ENCODE measurements around the gene PGF. TPM values are rescaled to one million over a fixed set of nuclear protein-coding genes. Genes with fewer than 3 reads are reported as not detected.

PGF gene
- total and polyA plus RNA-seq, 2 experiments from 2014 or later = 25.0 to 31.0 TPM

- H2AFZ ChIP-seq = no peak overlapping the region
- H3K4me2 ChIP-seq = no peak overlapping the region
- H3K27ac ChIP-seq = no peak overlapping the region
These were observed 16.6 kb downstream of the PGF start for GRCh38 chr14:74938531-74939495.

GRCh38 chr14:74937171-74937570, 18.2 kb downstream of the PGF start:
- TF ChIP-seq EZH2phosphoT487 (IDR thresholded peaks at IDR 0.05; ENCODE audit: low read depth, severe bottlenecking, unreplicated experiment) (no peak), EZH2 (IDR thresholded peaks at IDR 0.05; ENCODE audit: borderline replicate concordance) (no peak), CTCF (IDR thresholded peaks at IDR 0.05; ENCODE audit: poor library complexity) (no peak)
- no peaks in the 10 kb centered on the region for H4K20me1 ChIP-seq (ENCODE audit: insufficient read depth, poor library complexity, severe bottlenecking)
- no peak overlapping the region for H2AFZ ChIP-seq
- no peaks in the 10 kb centered on the region for H3K36me3 ChIP-seq (replicated peaks; ENCODE audit: insufficient read depth, low read depth)
- H3K4me3 ChIP-seq = no peak overlapping the region
- peaks cover 5% of the 10 kb centered on the region for H3K27me3 ChIP-seq
- no peak overlapping the region for H3K4me2 ChIP-seq
- H3K9me2 ChIP-seq (replicated peaks; ENCODE audit: insufficient read depth) = no peaks in the 10 kb centered on the region
- peaks cover 5% of the 10 kb centered on the region for H3K4me1 ChIP-seq (ENCODE audit: insufficient read depth)
- no peak overlapping the region for H3K27ac ChIP-seq
- 81% methylated on average over 2 of the region's 2 CpGs for WGBS (ENCODE audit: low lambda C conversion rate, missing lambda C conversion rate)
- no peaks in the 10 kb centered on the region for H3K9me3 ChIP-seq (ENCODE audit: low read depth)
- no peak for DNase-seq (ENCODE audit: low spot score)
- no peaks in the 10 kb centered on the region for H3K79me2 ChIP-seq

More at GRCh38 chr14:74938531-74939495, 16.6 kb downstream of the PGF start:
- peaks cover 5% of the 10 kb centered on the region for H3K4me1 ChIP-seq (ENCODE audit: insufficient read depth)
- H3K36me3 ChIP-seq (replicated peaks; ENCODE audit: insufficient read depth, low read depth) = no peaks in the 10 kb centered on the region
- H4K20me1 ChIP-seq (ENCODE audit: insufficient read depth, poor library complexity, severe bottlenecking) = no peaks in the 10 kb centered on the region
- WGBS (ENCODE audit: low lambda C conversion rate, missing lambda C conversion rate) = 97% methylated on average over 10 of the region's 10 CpGs
- H3K9me3 ChIP-seq (ENCODE audit: low read depth) = no peaks in the 10 kb centered on the region
- H3K79me2 ChIP-seq = no peaks in the 10 kb centered on the region
- no peak for DNase-seq (ENCODE audit: low spot score)
- no peak overlapping the region for H3K4me3 ChIP-seq
- TF ChIP-seq EZH2phosphoT487 (IDR thresholded peaks at IDR 0.05; ENCODE audit: low read depth, severe bottlenecking, unreplicated experiment) = no peak
- no peak for TF ChIP-seq EZH2 (IDR thresholded peaks at IDR 0.05; ENCODE audit: borderline replicate concordance)
- no peak for TF ChIP-seq CTCF (IDR thresholded peaks at IDR 0.05; ENCODE audit: poor library complexity)
- H3K27me3 ChIP-seq = peaks cover 2% of the 10 kb centered on the region
- no peaks in the 10 kb centered on the region for H3K9me2 ChIP-seq (replicated peaks; ENCODE audit: insufficient read depth)

- TF ChIP-seq EZH2phosphoT487 (IDR thresholded peaks at IDR 0.05; ENCODE audit: low read depth, severe bottlenecking, unreplicated experiment) (no peak), EZH2 (IDR thresholded peaks at IDR 0.05; ENCODE audit: borderline replicate concordance) (no peak)
- no peak overlapping the region for H3K27ac ChIP-seq
- H3K27me3 ChIP-seq = peaks cover 5% of the 10 kb centered on the region
- peaks cover 5% of the 10 kb centered on the region for H3K4me1 ChIP-seq (ENCODE audit: insufficient read depth)
- no peaks in the 10 kb centered on the region for H3K9me3 ChIP-seq (ENCODE audit: low read depth)
- H3K36me3 ChIP-seq (replicated peaks; ENCODE audit: insufficient read depth, low read depth) = no peaks in the 10 kb centered on the region
- no peak overlapping the region for H3K4me2 ChIP-seq
- WGBS (ENCODE audit: low lambda C conversion rate, missing lambda C conversion rate) = 94% methylated on average over 8 of the region's 8 CpGs
- no peak overlapping the region for H2AFZ ChIP-seq
- no peaks in the 10 kb centered on the region for H3K9me2 ChIP-seq (replicated peaks; ENCODE audit: insufficient read depth)
- H3K79me2 ChIP-seq = no peaks in the 10 kb centered on the region
- no peak overlapping the region for H3K4me3 ChIP-seq
- H4K20me1 ChIP-seq (ENCODE audit: insufficient read depth, poor library complexity, severe bottlenecking) = no peaks in the 10 kb centered on the region
- no peak for DNase-seq (ENCODE audit: low spot score)
These were observed 18.7 kb downstream of the PGF start for GRCh38 chr14:74936731-74937130.

- WGBS (ENCODE audit: low lambda C conversion rate, missing lambda C conversion rate) = 93% methylated on average over 11 of the region's 11 CpGs
- no peak overlapping the region for H3K4me3 ChIP-seq
- no peak overlapping the region for H3K4me2 ChIP-seq
These were observed 19.2 kb downstream of the PGF start for GRCh38 chr14:74936151-74936550.

More at GRCh38 chr14:74936151-74936550, 19.2 kb downstream of the PGF start:
- no peak for DNase-seq (ENCODE audit: low spot score)
- H3K36me3 ChIP-seq (replicated peaks; ENCODE audit: insufficient read depth, low read depth) = no peaks in the 10 kb centered on the region
- H4K20me1 ChIP-seq (ENCODE audit: insufficient read depth, poor library complexity, severe bottlenecking) = no peaks in the 10 kb centered on the region
- H3K27ac ChIP-seq = no peak overlapping the region
- peaks cover 5% of the 10 kb centered on the region for H3K4me1 ChIP-seq (ENCODE audit: insufficient read depth)
- no peaks in the 10 kb centered on the region for H3K9me2 ChIP-seq (replicated peaks; ENCODE audit: insufficient read depth)
- H2AFZ ChIP-seq = no peak overlapping the region
- no peaks in the 10 kb centered on the region for H3K79me2 ChIP-seq
- peaks cover 7% of the 10 kb centered on the region for H3K27me3 ChIP-seq
- no peaks in the 10 kb centered on the region for H3K9me3 ChIP-seq (ENCODE audit: low read depth)
- TF ChIP-seq EZH2 (IDR thresholded peaks at IDR 0.05; ENCODE audit: borderline replicate concordance) (no peak), EZH2phosphoT487 (IDR thresholded peaks at IDR 0.05; ENCODE audit: low read depth, severe bottlenecking, unreplicated experiment) (no peak), CTCF (IDR thresholded peaks at IDR 0.05; ENCODE audit: poor library complexity) (no peak)

Measured in hepatocyte (in vitro differentiated cells).